WTC11 (cell line): ENCODE data around the gene LAMC3. TPM values are rescaled to one million over a fixed set of nuclear protein-coding genes. Genes with fewer than 3 reads are reported as not detected.

ENCODE experiments used
- ATAC-seq: fragments of 200-7000 bp; cut with Tn5 transposase; 2 replicates; pipeline ENCODE4 v1.10.0; 2021; ENCODE audit warnings: mild to moderate bottlenecking, moderate library complexity
- CTCF ChIA-PET: fragments of 300-600 bp; sonication (Branson Sonifier 250); formaldehyde crosslinking; loops from one replicate; lab custom pipeline; 2021; ENCODE audit warnings: antibody characterized with exemption; lab: Charles Lee
- POLR2A ChIA-PET: fragments of 350-600 bp; sonication (Branson Sonifier 250); formaldehyde crosslinking; loops from one replicate; lab custom pipeline; 2021; ENCODE audit warnings: antibody characterized with exemption; lab: Charles Lee
- DNase-seq: peaks from one replicate; pipeline ENCODE4 v3.0.0; 2021; ENCODE audit warnings: low spot score
- H3K27ac Mint-ChIP-seq: 2 replicates; pipeline ENCODE4 v1.8.0; 2021; ENCODE audit warnings: mixed read lengths
- H3K27me3 Mint-ChIP-seq: 2 replicates; pipeline ENCODE4 v1.8.0; 2021; ENCODE audit warnings: low read depth, mild to moderate bottlenecking, moderate library complexity, mixed read lengths
- H3K36me3 Mint-ChIP-seq: 2 replicates; pipeline ENCODE4 v1.8.0; 2021; ENCODE audit warnings: mixed read lengths
- H3K4me1 Mint-ChIP-seq: 2 replicates; pipeline ENCODE4 v1.8.0; 2022; ENCODE audit warnings: mixed read lengths
- H3K4me3 Mint-ChIP-seq: 2 replicates; pipeline ENCODE4 v1.8.0; 2021; ENCODE audit warnings: mild to moderate bottlenecking, moderate library complexity, mixed read lengths
- H3K9me3 Mint-ChIP-seq: 2 replicates; pipeline ENCODE4 v1.8.0; 2021; ENCODE audit warnings: mixed read lengths
- CTCF ChIP-seq: fragments of 200-600 bp; IDR thresholded peaks from 2 replicates; pipeline ENCODE4 v1.8.0; 2022; ENCODE audit warnings: antibody characterized with exemption
- FOXJ3 ChIP-seq: sonication (generic); formaldehyde crosslinking; IDR thresholded peaks from 2 replicates; pipeline ENCODE4 v1.9.0; 2021; ENCODE audit warnings: missing genetic modification reagents, mild to moderate bottlenecking, borderline replicate concordance
- GTF2I ChIP-seq: fragments of 250-450 bp; sonication (Bioruptor Pico); conservative IDR thresholded peaks from 2 replicates; pipeline ENCODE4 v1.4.0; 2021; ENCODE audit warnings: mild to moderate bottlenecking
- MLX ChIP-seq: sonication (generic); formaldehyde crosslinking; IDR thresholded peaks from 2 replicates; pipeline ENCODE4 v1.8.1; 2023; ENCODE audit warnings: mild to moderate bottlenecking, missing genetic modification reagents, moderate library complexity
- MXD4 ChIP-seq: fragments of 250-450 bp; sonication (Bioruptor Pico); IDR thresholded peaks from 2 replicates; pipeline ENCODE4 v1.8.0; 2021; ENCODE audit warnings: mild to moderate bottlenecking, moderate library complexity, borderline replicate concordance
- MYBL2 ChIP-seq: sonication (generic); formaldehyde crosslinking; IDR thresholded peaks from 2 replicates; pipeline ENCODE4 v1.8.1; 2023; ENCODE audit warnings: mild to moderate bottlenecking, moderate library complexity, missing genetic modification reagents
- NFYB ChIP-seq: sonication (generic); formaldehyde crosslinking; conservative IDR thresholded peaks from 2 replicates; pipeline ENCODE4 v1.8.0; 2022; ENCODE audit warnings: low read depth, missing genetic modification reagents
- RELA ChIP-seq: sonication (generic); formaldehyde crosslinking; IDR thresholded peaks from 2 replicates; pipeline ENCODE4 v1.8.1; 2022; ENCODE audit warnings: missing genetic modification reagents, mild to moderate bottlenecking, borderline replicate concordance
- ZBTB21 ChIP-seq: sonication (generic); formaldehyde crosslinking; IDR thresholded peaks from 2 replicates; pipeline ENCODE4 v1.8.1; 2023; ENCODE audit warnings: mild to moderate bottlenecking, missing genetic modification reagents, borderline replicate concordance
- ZNF263 ChIP-seq: sonication (generic); formaldehyde crosslinking; IDR thresholded peaks from 2 replicates; pipeline ENCODE4 v1.8.1; 2022; ENCODE audit warnings: low read depth, mild to moderate bottlenecking, moderate library complexity, missing genetic modification reagents
- ZNF423 ChIP-seq: fragments of 250-450 bp; sonication (Bioruptor Pico); IDR thresholded peaks from 2 replicates; pipeline ENCODE4 v2.1.2; 2022; ENCODE audit warnings: mild to moderate bottlenecking, moderate library complexity
- total RNA-seq: library from RNA; stranded (reverse); gene quantifications from 3 replicates; pipeline ENCODE4 v1.2.3, GENCODE V29; 2021
- TF ChIP-seq, protein P1 (sequence below): sonication (generic); formaldehyde crosslinking; IDR thresholded peaks from 2 replicates; pipeline ENCODE4 v1.8.0; 2023; ENCODE audit warnings: missing genetic modification reagents
- TF ChIP-seq, protein P2 (sequence below): sonication (generic); formaldehyde crosslinking; IDR thresholded peaks from 2 replicates; pipeline ENCODE4 v1.8.1; 2023; ENCODE audit warnings: mild to moderate bottlenecking, missing genetic modification reagents
- TF ChIP-seq, protein P3 (sequence below): sonication (generic); formaldehyde crosslinking; IDR thresholded peaks from 2 replicates; pipeline ENCODE4 v1.8.1; 2022; ENCODE audit warnings: missing genetic modification reagents, borderline replicate concordance
- TF ChIP-seq, protein P4 (sequence below): sonication (generic); formaldehyde crosslinking; conservative IDR thresholded peaks from 2 replicates; pipeline ENCODE4 v1.8.1; 2023; ENCODE audit warnings: mild to moderate bottlenecking, low read depth, missing genetic modification reagents, moderate library complexity
- TF ChIP-seq, protein P5 (sequence below): sonication (generic); formaldehyde crosslinking; IDR thresholded peaks from 2 replicates; pipeline ENCODE4 v1.8.0; 2022; ENCODE audit warnings: mild to moderate bottlenecking, missing genetic modification reagents
- TF ChIP-seq, protein P6 (sequence below): sonication (generic); formaldehyde crosslinking; IDR thresholded peaks from 2 replicates; pipeline ENCODE4 v1.8.1; 2022; ENCODE audit warnings: mild to moderate bottlenecking, missing genetic modification reagents, moderate library complexity, borderline replicate concordance
- TF ChIP-seq, protein P7 (sequence below): sonication (generic); formaldehyde crosslinking; IDR thresholded peaks from 2 replicates; pipeline ENCODE4 v1.8.1; 2022; ENCODE audit warnings: mild to moderate bottlenecking, moderate library complexity, missing genetic modification reagents

Gene LAMC3
- total RNA-seq, 1 experiment from 2014 or later = 50.9 TPM

DNA sequence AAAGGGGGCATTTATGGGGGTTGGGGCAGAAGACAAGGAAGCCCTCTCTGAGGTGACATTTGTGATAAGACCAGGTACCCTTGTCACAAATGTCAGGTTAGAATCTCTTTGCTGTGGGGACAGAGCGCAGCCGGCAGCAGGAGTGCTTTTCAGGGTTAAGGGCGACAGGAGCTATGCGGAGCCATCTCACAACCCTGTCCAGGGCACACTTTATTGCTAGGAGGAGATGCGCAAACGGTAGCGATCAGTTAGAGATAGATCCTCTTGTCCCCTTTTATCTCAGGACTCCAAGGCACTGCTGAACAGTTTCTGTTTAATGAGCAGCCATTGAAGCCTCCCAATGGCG is 438 bp upstream of the LAMC3 start:
- DNase-seq = no peak
- Mint-ChIP-seq H3K27ac (no peak overlapping the region), H3K4me1 (peaks cover 30% of the 10 kb centered on the region), H3K4me3 (peak overlapping the region; percentile 62), H3K27me3 (peaks cover 16% of the 10 kb centered on the region), H3K36me3 (no peaks in the 10 kb centered on the region), H3K9me3 (no peaks in the 10 kb centered on the region)
- peak; percentile 3 for ATAC-seq
- 0 out of 2 replicates have a peak, but pooled peaks have one; percentile 39 for TF ChIP-seq MLX
- no peak for TF ChIP-seq MXD4 (CRISPR knock-in tag)
- no peak for TF ChIP-seq ZNF423 (CRISPR knock-in tag)
- no peak for TF ChIP-seq RELA (CRISPR knock-in tag)
- TF ChIP-seq, protein P1, sequence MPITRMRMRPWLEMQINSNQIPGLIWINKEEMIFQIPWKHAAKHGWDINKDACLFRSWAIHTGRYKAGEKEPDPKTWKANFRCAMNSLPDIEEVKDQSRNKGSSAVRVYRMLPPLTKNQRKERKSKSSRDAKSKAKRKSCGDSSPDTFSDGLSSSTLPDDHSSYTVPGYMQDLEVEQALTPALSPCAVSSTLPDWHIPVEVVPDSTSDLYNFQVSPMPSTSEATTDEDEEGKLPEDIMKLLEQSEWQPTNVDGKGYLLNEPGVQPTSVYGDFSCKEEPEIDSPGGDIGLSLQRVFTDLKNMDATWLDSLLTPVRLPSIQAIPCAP (CRISPR knock-in tag) = no peak
- no peak for TF ChIP-seq ZNF263
- 0 out of 2 replicates have a peak, but pooled peaks have one; percentile 45 for TF ChIP-seq GTF2I (CRISPR knock-in tag)
- TF ChIP-seq, protein P2, sequence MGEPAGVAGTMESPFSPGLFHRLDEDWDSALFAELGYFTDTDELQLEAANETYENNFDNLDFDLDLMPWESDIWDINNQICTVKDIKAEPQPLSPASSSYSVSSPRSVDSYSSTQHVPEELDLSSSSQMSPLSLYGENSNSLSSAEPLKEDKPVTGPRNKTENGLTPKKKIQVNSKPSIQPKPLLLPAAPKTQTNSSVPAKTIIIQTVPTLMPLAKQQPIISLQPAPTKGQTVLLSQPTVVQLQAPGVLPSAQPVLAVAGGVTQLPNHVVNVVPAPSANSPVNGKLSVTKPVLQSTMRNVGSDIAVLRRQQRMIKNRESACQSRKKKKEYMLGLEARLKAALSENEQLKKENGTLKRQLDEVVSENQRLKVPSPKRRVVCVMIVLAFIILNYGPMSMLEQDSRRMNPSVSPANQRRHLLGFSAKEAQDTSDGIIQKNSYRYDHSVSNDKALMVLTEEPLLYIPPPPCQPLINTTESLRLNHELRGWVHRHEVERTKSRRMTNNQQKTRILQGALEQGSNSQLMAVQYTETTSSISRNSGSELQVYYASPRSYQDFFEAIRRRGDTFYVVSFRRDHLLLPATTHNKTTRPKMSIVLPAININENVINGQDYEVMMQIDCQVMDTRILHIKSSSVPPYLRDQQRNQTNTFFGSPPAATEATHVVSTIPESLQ (CRISPR knock-in tag) = no peak
- ChIA-PET CTCF (interaction anchor here (0.5 to 1.3 kb wide), 3 partner anchors 10 to 414 kb away, joined by 3 to 6 read pairs (median 6); no protein-coding TSS in a partner anchor), POLR2A (no interaction called here)

GRCh38 chr9:131010482-131011273 is 1.7 kb downstream of the LAMC3 start:
- POLR2A ChIA-PET = interaction anchor here (0.6 kb wide), 1 partner anchor 143 kb away, joined by 7 read pairs; no protein-coding TSS in a partner anchor
- peaks cover 30% of the 10 kb centered on the region for H3K4me1 Mint-ChIP-seq
- peaks cover 16% of the 10 kb centered on the region for H3K27me3 Mint-ChIP-seq
- H3K9me3 Mint-ChIP-seq = no peaks in the 10 kb centered on the region
- CTCF ChIA-PET = interaction anchor here (0.6 to 3.5 kb wide), 11 partner anchors 8 to 317 kb away, joined by 3 to 30 read pairs (median 4); partner anchors contain the start of gene EXOSC2
- no peak for ATAC-seq
- peaks cover under 1% of the 10 kb centered on the region; the same call in 1 of the 2 replicates for H3K36me3 Mint-ChIP-seq
- DNase-seq = no peak
- H3K4me3 Mint-ChIP-seq = peak overlapping the region; percentile 46
- H3K27ac Mint-ChIP-seq = peak overlapping the region; percentile 49; the same call in 1 of the 2 replicates
- TF ChIP-seq MYBL2 (CRISPR knock-in tag) = no peak
- TF ChIP-seq FOXJ3 (CRISPR knock-in tag) = no peak
- TF ChIP-seq, protein P3, sequence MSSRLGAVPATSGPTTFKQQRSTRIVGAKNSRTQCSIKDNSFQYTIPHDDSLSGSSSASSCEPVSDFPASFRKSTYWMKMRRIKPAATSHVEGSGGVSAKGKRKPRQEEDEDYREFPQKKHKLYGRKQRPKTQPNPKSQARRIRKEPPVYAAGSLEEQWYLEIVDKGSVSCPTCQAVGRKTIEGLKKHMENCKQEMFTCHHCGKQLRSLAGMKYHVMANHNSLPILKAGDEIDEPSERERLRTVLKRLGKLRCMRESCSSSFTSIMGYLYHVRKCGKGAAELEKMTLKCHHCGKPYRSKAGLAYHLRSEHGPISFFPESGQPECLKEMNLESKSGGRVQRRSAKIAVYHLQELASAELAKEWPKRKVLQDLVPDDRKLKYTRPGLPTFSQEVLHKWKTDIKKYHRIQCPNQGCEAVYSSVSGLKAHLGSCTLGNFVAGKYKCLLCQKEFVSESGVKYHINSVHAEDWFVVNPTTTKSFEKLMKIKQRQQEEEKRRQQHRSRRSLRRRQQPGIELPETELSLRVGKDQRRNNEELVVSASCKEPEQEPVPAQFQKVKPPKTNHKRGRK (CRISPR knock-in tag) = no peak
- TF ChIP-seq, protein P4, sequence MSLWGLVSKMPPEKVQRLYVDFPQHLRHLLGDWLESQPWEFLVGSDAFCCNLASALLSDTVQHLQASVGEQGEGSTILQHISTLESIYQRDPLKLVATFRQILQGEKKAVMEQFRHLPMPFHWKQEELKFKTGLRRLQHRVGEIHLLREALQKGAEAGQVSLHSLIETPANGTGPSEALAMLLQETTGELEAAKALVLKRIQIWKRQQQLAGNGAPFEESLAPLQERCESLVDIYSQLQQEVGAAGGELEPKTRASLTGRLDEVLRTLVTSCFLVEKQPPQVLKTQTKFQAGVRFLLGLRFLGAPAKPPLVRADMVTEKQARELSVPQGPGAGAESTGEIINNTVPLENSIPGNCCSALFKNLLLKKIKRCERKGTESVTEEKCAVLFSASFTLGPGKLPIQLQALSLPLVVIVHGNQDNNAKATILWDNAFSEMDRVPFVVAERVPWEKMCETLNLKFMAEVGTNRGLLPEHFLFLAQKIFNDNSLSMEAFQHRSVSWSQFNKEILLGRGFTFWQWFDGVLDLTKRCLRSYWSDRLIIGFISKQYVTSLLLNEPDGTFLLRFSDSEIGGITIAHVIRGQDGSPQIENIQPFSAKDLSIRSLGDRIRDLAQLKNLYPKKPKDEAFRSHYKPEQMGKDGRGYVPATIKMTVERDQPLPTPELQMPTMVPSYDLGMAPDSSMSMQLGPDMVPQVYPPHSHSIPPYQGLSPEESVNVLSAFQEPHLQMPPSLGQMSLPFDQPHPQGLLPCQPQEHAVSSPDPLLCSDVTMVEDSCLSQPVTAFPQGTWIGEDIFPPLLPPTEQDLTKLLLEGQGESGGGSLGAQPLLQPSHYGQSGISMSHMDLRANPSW = no peak
- TF ChIP-seq ZNF263 = no peak
- TF ChIP-seq NFYB = no peak
- TF ChIP-seq, protein P5, sequence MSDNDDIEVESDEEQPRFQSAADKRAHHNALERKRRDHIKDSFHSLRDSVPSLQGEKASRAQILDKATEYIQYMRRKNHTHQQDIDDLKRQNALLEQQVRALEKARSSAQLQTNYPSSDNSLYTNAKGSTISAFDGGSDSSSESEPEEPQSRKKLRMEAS (CRISPR knock-in tag) = no peak
- TF ChIP-seq, protein P6, sequence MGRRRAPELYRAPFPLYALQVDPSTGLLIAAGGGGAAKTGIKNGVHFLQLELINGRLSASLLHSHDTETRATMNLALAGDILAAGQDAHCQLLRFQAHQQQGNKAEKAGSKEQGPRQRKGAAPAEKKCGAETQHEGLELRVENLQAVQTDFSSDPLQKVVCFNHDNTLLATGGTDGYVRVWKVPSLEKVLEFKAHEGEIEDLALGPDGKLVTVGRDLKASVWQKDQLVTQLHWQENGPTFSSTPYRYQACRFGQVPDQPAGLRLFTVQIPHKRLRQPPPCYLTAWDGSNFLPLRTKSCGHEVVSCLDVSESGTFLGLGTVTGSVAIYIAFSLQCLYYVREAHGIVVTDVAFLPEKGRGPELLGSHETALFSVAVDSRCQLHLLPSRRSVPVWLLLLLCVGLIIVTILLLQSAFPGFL (CRISPR knock-in tag) = no peak
- no peak for TF ChIP-seq ZBTB21
- TF ChIP-seq, protein P7, sequence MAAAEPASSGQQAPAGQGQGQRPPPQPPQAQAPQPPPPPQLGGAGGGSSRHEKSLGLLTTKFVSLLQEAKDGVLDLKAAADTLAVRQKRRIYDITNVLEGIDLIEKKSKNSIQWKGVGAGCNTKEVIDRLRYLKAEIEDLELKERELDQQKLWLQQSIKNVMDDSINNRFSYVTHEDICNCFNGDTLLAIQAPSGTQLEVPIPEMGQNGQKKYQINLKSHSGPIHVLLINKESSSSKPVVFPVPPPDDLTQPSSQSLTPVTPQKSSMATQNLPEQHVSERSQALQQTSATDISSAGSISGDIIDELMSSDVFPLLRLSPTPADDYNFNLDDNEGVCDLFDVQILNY (CRISPR knock-in tag) = no peak
- no peak for TF ChIP-seq CTCF
